PC-9 (cell line): ENCODE measurements around the gene GMPS. TPM values are rescaled to one million over a fixed set of nuclear protein-coding genes. Genes with fewer than 3 reads are reported as not detected.

Experiments used
- BruUV-seq: library from RNA; stranded (reverse); fragments of 400-500 nt; replicated peaks from 2 replicates; lab custom pipeline; 2021; lab: Mats Ljungman, UMichigan
- CTCF ChIA-PET: fragments of 300-600 bp; sonication (Branson Sonifier 250); formaldehyde crosslinking; loops from one replicate; lab custom pipeline; 2022; ENCODE audit warnings: antibody characterized with exemption; lab: Charles Lee
- POLR2A ChIA-PET: fragments of 300-600 bp; sonication (Branson Sonifier 250); formaldehyde crosslinking; loops from one replicate; lab custom pipeline; 2022; ENCODE audit warnings: antibody characterized with exemption; ENCODE audit not compliant: unreplicated experiment; lab: Charles Lee
- DNase-seq, 2 experiments: peaks; one replicate each; pipeline versions ENCODE4 v3.0.0 to v3.0.0-alpha.2; 2015 to 2022; ENCODE audit warnings: mixed read lengths in 1 of 2
- H2AFZ ChIP-seq: fragments of 200-600 bp; sonication (generic); 2 replicates; pipeline ENCODE4 v1.8.1; 2017; ENCODE audit warnings: antibody characterized with exemption
- H3F3A ChIP-seq: fragments of 200-600 bp; sonication (generic); 2 replicates; pipeline ENCODE4 v1.8.1; 2017; ENCODE audit warnings: antibody characterized with exemption, mild to moderate bottlenecking, low read depth; ENCODE audit not compliant: insufficient read depth
- H3K27ac ChIP-seq: fragments of 200-600 bp; sonication (generic); 2 replicates; pipeline ENCODE4 v1.6.1; 2016; ENCODE audit warnings: mixed run types
- H3K27me3 ChIP-seq: fragments of 200-600 bp; sonication (generic); 2 replicates; pipeline ENCODE4 v1.6.1; 2016; ENCODE audit warnings: low read depth, mixed run types; ENCODE audit not compliant: insufficient read depth
- H3K36me3 ChIP-seq: fragments of 200-600 bp; sonication (generic); 2 replicates; pipeline ENCODE4 v1.6.1; 2016; ENCODE audit warnings: low read depth, mixed run types
- H3K4me1 ChIP-seq: fragments of 200-600 bp; sonication (generic); replicated peaks from 2 replicates; pipeline ENCODE4 v1.6.1; 2016; ENCODE audit warnings: mixed run types; ENCODE audit not compliant: insufficient read depth
- H3K4me2 ChIP-seq: fragments of 200-600 bp; sonication (generic); 2 replicates; pipeline ENCODE4 v1.6.1; 2017; ENCODE audit warnings: mixed run types
- H3K4me3 ChIP-seq: fragments of 200-600 bp; sonication (generic); 2 replicates; pipeline ENCODE4 v1.6.1; 2016; ENCODE audit warnings: mixed run types
- H3K79me2 ChIP-seq: fragments of 200-600 bp; sonication (generic); 2 replicates; pipeline ENCODE4 v1.6.1; 2017; ENCODE audit warnings: low read depth, mixed run types
- H3K9me2 ChIP-seq: fragments of 200-600 bp; sonication (generic); 2 replicates; pipeline ENCODE4 v1.8.1; 2017; ENCODE audit warnings: mild to moderate bottlenecking; ENCODE audit not compliant: insufficient read depth
- H3K9me3 ChIP-seq: fragments of 200-600 bp; sonication (generic); 2 replicates; pipeline ENCODE4 v1.8.1; 2016; ENCODE audit warnings: low read depth; ENCODE audit not compliant: insufficient read depth
- H4K20me1 ChIP-seq: fragments of 200-600 bp; sonication (generic); 2 replicates; pipeline ENCODE4 v1.8.1; 2017; ENCODE audit not compliant: insufficient read depth
- EZH2 ChIP-seq: fragments of 200-600 bp; sonication (generic); IDR thresholded peaks from 2 replicates; pipeline ENCODE4 v1.8.0; 2017; ENCODE audit warnings: antibody characterized with exemption, low read depth
- intact Hi-C: fragments of 100-400 bp; cut with micrococcal nuclease; formaldehyde crosslinking; loops from one replicate; pipeline ENCODE4 v1.10.0; 2022; ENCODE audit not compliant: unreplicated experiment
- total RNA-seq: library from RNA; stranded (reverse); gene quantifications from 2 replicates; pipeline ENCODE4 v1.2.3, GENCODE V29; 2021
- TF ChIP-seq, protein P1 (sequence below): fragments of 200-600 bp; sonication (generic); conservative IDR thresholded peaks from 2 replicates; pipeline ENCODE4 v1.6.1; 2017; ENCODE audit warnings: mixed run types, antibody characterized with exemption, mild to moderate bottlenecking, moderate library complexity

Gene GMPS
- total RNA-seq, 1 experiment from 2014 or later: 139 TPM

GRCh38 chr3:155946178-155946577 is 75.7 kb downstream of the GMPS start:
- intact Hi-C loops: no loop called here
- no peak for TF ChIP-seq EZH2
- TF ChIP-seq, protein P1, sequence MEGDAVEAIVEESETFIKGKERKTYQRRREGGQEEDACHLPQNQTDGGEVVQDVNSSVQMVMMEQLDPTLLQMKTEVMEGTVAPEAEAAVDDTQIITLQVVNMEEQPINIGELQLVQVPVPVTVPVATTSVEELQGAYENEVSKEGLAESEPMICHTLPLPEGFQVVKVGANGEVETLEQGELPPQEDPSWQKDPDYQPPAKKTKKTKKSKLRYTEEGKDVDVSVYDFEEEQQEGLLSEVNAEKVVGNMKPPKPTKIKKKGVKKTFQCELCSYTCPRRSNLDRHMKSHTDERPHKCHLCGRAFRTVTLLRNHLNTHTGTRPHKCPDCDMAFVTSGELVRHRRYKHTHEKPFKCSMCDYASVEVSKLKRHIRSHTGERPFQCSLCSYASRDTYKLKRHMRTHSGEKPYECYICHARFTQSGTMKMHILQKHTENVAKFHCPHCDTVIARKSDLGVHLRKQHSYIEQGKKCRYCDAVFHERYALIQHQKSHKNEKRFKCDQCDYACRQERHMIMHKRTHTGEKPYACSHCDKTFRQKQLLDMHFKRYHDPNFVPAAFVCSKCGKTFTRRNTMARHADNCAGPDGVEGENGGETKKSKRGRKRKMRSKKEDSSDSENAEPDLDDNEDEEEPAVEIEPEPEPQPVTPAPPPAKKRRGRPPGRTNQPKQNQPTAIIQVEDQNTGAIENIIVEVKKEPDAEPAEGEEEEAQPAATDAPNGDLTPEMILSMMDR: no peak
- no peaks in the 10 kb centered on the region for H3K4me1 ChIP-seq
- no peaks in the 10 kb centered on the region for H3K27me3 ChIP-seq
- H3K9me3 ChIP-seq: no peaks in the 10 kb centered on the region
- peaks cover 16% of the 10 kb centered on the region; the same call in 1 of the 2 replicates for H3F3A ChIP-seq
- 0 out of 2 replicates have a peak, but pooled peaks cover 4% of the 10 kb centered on the region for H3K36me3 ChIP-seq
- ChIA-PET CTCF (no interaction called here), POLR2A (no interaction called here)
- no peak for DNase-seq
- no peak overlapping the region for H2AFZ ChIP-seq
- H4K20me1 ChIP-seq: no peaks in the 10 kb centered on the region
- no TSS peak for BruUV-seq
- H3K4me2 ChIP-seq: no peak overlapping the region
- H3K79me2 ChIP-seq: no peaks in the 10 kb centered on the region
- no peak overlapping the region for H3K4me3 ChIP-seq
- H3K9me2 ChIP-seq: no peaks in the 10 kb centered on the region
- no peak overlapping the region for H3K27ac ChIP-seq

DNA sequence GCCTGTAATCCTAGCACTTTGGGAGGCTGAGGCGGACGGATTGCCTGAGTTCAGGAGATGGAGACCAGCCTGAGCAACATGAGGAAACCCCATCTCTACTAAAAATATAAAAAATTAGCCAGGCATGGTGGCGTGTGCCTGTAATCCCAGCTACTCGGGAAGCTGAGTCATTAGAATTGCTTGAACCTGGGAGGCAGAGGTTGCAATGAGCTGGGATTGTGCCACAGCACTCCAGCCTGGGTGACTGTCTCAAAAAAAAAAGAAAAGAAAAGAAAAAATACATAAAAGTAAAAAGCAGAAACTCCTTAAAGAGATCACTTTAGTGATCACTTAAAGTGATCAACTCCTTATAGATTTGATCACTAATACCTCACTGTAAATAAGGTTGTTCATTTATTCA is 78.0 kb downstream of the GMPS start:
- Histone ChIP-seq H2AFZ (no peak overlapping the region), H3K36me3 (no peaks in the 10 kb centered on the region), H4K20me1 (no peaks in the 10 kb centered on the region), H3K9me2 (no peaks in the 10 kb centered on the region), H3K4me1 (no peaks in the 10 kb centered on the region), H3K27ac (no peak overlapping the region), H3K4me3 (no peak overlapping the region), H3K79me2 (no peaks in the 10 kb centered on the region), H3K4me2 (no peak overlapping the region), H3F3A (peaks cover 15% of the 10 kb centered on the region; the same call in 1 of the 2 replicates), H3K9me3 (no peaks in the 10 kb centered on the region), H3K27me3 (no peaks in the 10 kb centered on the region)
- intact Hi-C loops: no loop called here
- ChIA-PET POLR2A (interaction anchor here (0.6 kb wide), 1 partner anchor 10 kb away, joined by 7 read pairs; no protein-coding TSS in a partner anchor), CTCF (no interaction called here)
- no peak for TF ChIP-seq EZH2
- TF ChIP-seq, protein P1: no peak
- DNase-seq: no peak
- TSS peak; percentile 10 for BruUV-seq

DNA sequence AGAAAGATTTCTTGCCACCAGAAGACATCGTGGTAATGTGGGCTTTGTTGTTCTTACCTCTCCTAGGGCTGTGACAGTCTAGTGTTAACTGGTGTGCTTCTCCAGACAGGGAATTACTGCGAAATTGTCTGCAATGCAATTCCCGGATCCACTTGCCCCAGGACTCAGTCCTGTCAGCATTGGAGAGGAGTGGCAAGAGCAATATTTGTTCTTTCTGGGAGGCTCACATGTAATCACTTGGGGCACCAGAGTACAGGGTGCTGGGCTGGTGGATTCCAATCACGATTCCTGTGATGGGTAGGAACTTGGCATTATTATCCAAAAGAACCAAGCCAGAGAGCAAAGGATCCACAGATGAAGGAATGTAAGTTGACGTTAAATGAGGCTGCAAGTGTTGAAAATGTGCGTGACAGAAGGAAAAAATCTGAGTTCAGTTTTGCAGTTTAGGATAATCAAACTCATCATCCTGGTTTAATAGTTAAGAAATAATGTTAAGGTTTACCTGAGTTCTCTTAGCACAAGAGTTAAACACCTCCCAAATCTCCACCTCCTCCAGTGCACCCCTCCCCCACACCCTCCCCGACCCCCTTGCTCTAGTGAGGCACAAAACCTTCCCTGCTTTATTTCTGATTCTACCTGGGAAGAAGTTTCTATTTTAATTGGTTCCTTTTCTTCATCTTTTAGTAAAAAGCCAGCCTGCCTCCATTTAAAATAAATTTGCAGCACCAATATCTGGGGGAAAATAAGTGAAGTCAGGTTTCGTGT is 79.2 kb downstream of the GMPS start:
- no TSS peak for BruUV-seq
- H3K79me2 ChIP-seq: no peaks in the 10 kb centered on the region
- H3K4me2 ChIP-seq: no peak overlapping the region
- CTCF ChIA-PET: no interaction called here
- no peaks in the 10 kb centered on the region for H3K9me2 ChIP-seq
- H3K27me3 ChIP-seq: no peaks in the 10 kb centered on the region
- H3K4me3 ChIP-seq: no peak overlapping the region
- no peak for TF ChIP-seq EZH2
- TF ChIP-seq, protein P1: no peak
- no peaks in the 10 kb centered on the region for H3K9me3 ChIP-seq
- H2AFZ ChIP-seq: no peak overlapping the region
- no peaks in the 10 kb centered on the region for H4K20me1 ChIP-seq
- no peak overlapping the region for H3K27ac ChIP-seq
- no peaks in the 10 kb centered on the region for H3K4me1 ChIP-seq
- H3F3A ChIP-seq: peaks cover 15% of the 10 kb centered on the region; the same call in 1 of the 2 replicates
- DNase-seq: no peak
- H3K36me3 ChIP-seq: no peaks in the 10 kb centered on the region
- POLR2A ChIA-PET: interaction anchor here (0.6 kb wide), 1 partner anchor 14 kb away, joined by 5 read pairs; no protein-coding TSS in a partner anchor
- intact Hi-C loops: no loop called here
